ENCODE results near the gene TTN. TPM values are rescaled to one million over a fixed set of nuclear protein-coding genes. Genes with fewer than 3 reads are reported as not detected.

The TTN gene
- total and polyA plus RNA-seq, 2 of the 8 experiments (the other 6 are each of a cell fraction or from before 2014, with no cell fraction given), result 0.30 to 9.7 TPM

DNA sequence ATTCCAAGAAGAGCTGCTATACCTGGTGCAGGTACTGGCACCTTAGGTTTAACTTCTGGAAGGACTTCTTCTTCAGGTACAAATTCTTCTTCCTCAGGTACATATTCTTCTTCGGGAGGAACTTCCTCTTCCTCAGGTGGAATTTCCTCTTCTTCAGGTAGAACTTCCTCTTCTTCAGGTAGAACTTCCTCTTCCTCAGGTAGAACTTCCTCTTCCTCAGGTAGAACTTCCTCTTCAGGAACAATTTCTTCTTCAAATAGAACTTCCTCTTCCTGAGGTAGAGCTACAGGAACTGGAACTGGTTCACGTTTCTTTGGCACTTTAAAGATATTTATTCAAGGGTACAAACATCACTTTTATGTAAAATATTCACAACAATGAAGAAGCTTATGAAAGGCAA lies 129.6 kb downstream of the TTN start (continued):
- no peak for TF ChIP-seq HDAC2 (IDR thresholded peaks at IDR 0.05; ENCODE audit: borderline replicate concordance in 1 of 2, low read depth in 2 of 2, low read length in 2 of 2)

All from H1 (cell line).